ENCODE results near the gene CHKB. TPM values are rescaled to one million over a fixed set of nuclear protein-coding genes. Genes with fewer than 3 reads are reported as not detected.
A peak's percentile ranks its signal among the peaks of the same experiment; 100 is the strongest.

CHKB gene
- total and polyA plus RNA-seq, 2 of the 8 experiments (the other 6 are each of a cell fraction or from before 2014, with no cell fraction given), result 27.9 to 42.2 TPM

- TF ChIP-seq POU5F1 (IDR thresholded peaks at IDR 0.05; ENCODE audit: low read depth, low read length) (no peak), TAF7 (optimal IDR thresholded peaks at IDR 0.05; ENCODE audit: borderline replicate concordance, low read depth, low read length) (peak; percentile 31), ATF2 (IDR thresholded peaks at IDR 0.05; ENCODE audit: low read length) (no peak), POLR2AphosphoS5 (IDR thresholded peaks at IDR 0.05; ENCODE audit: low read depth, low read length) (no peak), GABPA (IDR thresholded peaks at IDR 0.05; ENCODE audit: borderline replicate concordance, insufficient read depth, low read length) (peak; percentile 83; the same call in 1 of the 2 replicates), EP300 (IDR thresholded peaks at IDR 0.05; ENCODE audit: borderline replicate concordance in 1 of 2, low read depth in 2 of 2, low read length in 2 of 2) (no peak), CTCF (IDR thresholded peaks at IDR 0.05; ENCODE audit: control extremely low read depth in 1 of 3, insufficient read depth in 1 of 3, low read depth in 1 of 3, low read length in 3 of 3) (peak; percentile 74 to 88 (median 75)), TBP (IDR thresholded peaks at IDR 0.05; ENCODE audit: low read depth, low read length) (peak; percentile 66), SP4 (IDR thresholded peaks at IDR 0.05; ENCODE audit: low read length) (no peak), SAP30 (IDR thresholded peaks at IDR 0.05; ENCODE audit: insufficient read depth, insufficient replicate concordance, low read length) (no peak), FOSL1 (IDR thresholded peaks at IDR 0.05; ENCODE audit: insufficient read depth, low read depth, low read length) (no peak)
Observed at GRCh38 chr22:50544078-50544745, 38.4 kb downstream of the CHKB start (continued).
